Measurements from ENCODE around the gene LAT.

DNA sequence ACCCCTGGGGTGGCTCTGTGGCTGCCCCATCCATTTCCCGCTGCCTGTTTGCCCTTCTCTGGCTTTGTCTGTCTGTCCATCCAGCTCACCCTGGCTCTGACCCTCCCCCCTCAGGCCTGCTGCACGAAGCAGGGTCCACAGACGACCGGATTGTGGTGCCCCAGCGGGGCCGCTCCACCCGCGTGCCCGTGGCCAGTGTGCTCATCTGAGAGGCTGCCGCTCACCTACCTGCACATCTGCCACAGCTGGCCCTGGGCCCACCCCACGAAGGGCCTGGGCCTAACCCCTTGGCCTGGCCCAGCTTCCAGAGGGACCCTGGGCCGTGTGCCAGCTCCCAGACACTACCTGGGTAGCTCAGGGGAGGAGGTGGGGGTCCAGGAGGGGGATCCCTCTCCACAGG is 761 bp upstream of the LAT start:
- TF ChIP-seq EP300 (IDR thresholded peaks at IDR 0.05) = no peak
- no peak for TF ChIP-seq CTCF (IDR thresholded peaks at IDR 0.05)
- TF ChIP-seq POLR2A (IDR thresholded peaks at IDR 0.05) = no peak
